SW480 (cell line): ENCODE measurements around the gene SCUBE1.

ENCODE experiments used
- DNase-seq: peaks from one replicate; pipeline ENCODE4 v3.0.0-alpha.2; 2016; ENCODE audit warnings: low spot score

The SCUBE1 gene

GRCh38 chr22:43236411-43237166 lies 106.6 kb downstream of the SCUBE1 start:
- no peak for DNase-seq

- DNase-seq = no peak
These were observed 107.4 kb downstream of the SCUBE1 start for GRCh38 chr22:43235445-43236409.

GRCh38 chr22:43234264-43234988 lies 108.7 kb downstream of the SCUBE1 start:
- no peak for DNase-seq

GRCh38 chr22:43233529-43233928 lies 109.6 kb downstream of the SCUBE1 start:
- no peak for DNase-seq

DNA sequence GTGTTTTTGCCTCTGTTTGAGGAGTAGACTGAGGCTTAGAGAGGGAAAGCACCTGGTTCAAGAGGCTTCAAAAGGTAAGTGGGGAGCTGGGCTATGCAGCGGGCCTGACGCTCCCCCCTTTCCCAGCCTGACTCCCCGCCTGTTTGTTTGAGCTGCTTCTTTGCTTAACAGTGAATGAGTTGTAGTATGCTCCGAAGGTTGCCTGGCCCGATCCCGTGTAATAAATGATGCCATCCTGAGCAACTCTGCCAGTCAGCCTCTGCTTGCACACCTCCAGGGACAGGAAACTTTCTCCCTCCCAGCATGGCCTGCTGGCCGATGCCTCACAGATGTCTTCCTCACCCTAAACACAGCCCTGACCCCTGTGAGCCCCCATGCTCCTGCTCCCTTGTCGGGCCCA lies 110.7 kb downstream of the SCUBE1 start:
- DNase-seq = no peak

DNA sequence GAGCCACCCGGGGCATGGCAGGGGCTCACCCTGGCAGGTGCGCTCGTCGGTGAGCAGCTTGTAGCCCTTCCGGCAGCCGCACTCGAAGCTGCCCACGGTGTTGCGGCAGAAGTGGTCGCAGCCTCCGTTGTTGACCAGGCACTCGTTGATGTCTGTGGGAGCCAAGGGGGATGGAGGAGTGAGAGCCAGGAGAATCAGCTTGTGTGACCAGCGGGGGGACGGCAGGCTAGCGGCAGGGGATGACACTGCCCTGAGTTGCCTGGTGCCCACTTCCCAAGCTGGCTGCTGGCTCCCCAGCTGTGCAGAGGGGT lies 111.5 kb downstream of the SCUBE1 start:
- no peak for DNase-seq

DNA sequence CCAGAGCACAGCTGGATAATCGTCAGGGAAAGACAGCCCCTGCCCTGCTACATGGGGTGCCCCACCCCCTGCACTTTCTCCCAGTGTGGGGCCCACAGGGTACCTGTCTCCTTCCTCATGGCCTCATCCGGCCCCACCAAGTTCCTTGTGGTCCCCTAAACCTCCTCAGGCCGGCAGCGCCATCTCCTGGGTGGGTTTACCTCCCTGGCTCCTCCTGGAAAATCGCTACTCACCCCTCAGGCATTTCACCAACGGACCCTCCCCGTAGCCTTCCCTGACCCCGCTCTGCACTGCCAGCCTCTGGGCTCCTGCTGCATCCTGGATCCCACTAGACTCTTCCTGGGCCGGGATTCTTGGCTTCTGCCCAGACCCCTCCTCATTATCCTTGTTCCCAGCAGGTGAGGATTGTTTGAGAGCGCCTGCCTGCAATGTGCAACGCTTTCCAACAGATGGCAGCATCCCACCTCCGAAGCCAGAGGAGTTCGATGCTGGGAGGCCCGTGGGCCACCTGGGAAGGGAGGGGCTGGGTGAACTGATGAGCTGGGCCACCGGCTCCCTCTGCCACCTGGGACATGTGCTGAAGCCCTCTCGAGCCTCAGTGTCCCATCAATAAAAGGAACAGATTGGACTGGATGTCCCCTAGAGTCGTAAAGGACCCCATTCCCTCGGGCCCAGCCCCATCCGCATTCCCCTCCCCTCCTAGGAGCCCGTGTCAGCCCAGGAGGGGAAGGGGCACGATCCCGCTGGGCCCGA lies 112.0 kb downstream of the SCUBE1 start:
- DNase-seq = peak; percentile 41

GRCh38 chr22:43230571-43230970 lies 112.6 kb downstream of the SCUBE1 start:
- DNase-seq = no peak

DNA sequence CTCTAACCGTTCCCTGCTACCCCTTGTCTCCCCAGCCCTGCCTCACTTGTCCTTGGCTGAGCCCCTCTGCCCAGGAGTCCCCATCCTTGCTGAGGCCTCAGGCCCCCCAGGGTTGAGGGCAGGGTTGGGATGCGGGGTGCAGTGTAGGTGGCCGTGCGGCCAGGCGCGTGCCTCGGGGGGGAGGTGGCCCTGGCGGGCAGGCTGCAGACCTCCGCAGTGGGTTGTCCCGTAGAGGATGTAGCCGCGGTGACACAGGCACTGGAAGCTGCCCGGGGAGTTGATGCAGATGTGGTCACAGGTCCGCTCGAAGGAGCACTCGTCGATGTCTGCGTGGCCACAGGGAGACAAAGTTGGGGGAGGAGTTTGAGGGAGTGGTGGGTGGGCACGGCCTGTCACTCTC lies 114.3 kb downstream of the SCUBE1 start:
- no peak for DNase-seq

DNA sequence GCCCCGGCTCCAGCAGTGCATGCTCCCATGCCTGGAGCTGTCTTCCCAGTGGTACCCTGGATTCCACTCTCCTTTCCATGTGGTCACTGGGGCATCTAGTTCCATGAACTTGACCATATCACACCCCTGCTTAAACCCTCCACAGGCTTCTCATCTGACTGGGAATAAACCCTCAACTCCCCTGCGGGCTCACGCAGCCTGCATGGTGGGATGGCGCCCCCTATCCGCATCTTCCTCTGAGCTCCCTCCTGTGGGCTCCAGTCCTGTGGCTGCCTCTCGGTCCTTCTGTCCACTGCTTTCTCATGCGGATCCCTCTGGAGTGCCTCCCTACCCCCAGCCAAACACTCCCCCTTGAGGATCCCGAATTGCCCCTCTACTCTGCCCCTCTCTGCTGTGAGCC lies 114.8 kb downstream of the SCUBE1 start:
- peak; percentile 26 for DNase-seq

DNA sequence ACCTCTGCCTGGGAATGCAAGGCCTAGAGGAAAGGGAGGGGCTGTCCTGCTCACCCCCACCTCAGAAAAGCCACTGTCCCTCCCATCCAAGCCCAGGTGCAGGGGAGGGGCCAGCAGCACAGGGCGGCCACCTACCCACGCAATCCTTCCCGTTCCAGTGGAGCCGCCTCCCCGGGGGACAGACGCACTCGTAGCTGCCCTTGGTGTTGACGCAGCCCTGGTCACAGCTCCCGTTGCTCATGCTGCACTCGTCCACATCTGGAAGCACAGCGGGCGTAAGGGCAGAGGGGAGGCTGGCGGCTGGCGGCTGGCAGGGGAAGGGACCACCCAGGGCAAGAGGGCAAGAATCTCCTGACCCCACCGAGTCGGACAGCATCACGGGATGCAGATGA lies 115.9 kb downstream of the SCUBE1 start:
- no peak for DNase-seq

GRCh38 chr22:43226377-43227238 lies 116.6 kb downstream of the SCUBE1 start:
- peak; percentile 49 for DNase-seq

GRCh38 chr22:43225609-43226008 lies 117.6 kb downstream of the SCUBE1 start:
- DNase-seq = no peak

DNA sequence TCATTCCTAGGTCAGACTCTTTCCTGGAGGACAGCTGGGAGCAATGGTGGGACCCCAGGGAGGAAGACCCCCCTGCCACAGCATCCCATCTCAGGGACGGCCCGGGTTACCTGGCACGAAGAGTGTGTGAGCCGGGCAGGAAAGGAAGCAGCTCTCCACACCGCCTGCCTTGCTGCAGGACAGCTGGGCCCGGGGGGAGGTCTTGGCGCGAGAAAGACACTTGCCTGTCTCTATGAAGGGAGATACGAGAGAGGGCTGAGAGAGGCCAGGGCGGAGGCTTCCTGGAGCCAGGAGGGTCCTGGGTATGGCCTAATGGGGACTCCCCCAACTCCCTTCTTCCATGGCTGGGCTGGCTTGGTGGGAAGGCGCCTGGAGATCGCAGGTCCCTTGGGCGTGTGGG lies 120.2 kb downstream of the SCUBE1 start:
- DNase-seq = no peak

- no peak for DNase-seq
These were observed 120.9 kb downstream of the SCUBE1 start for GRCh38 chr22:43222262-43222661.

- no peak for DNase-seq
These were observed 122.4 kb downstream of the SCUBE1 start for GRCh38 chr22:43220625-43221380.

DNA sequence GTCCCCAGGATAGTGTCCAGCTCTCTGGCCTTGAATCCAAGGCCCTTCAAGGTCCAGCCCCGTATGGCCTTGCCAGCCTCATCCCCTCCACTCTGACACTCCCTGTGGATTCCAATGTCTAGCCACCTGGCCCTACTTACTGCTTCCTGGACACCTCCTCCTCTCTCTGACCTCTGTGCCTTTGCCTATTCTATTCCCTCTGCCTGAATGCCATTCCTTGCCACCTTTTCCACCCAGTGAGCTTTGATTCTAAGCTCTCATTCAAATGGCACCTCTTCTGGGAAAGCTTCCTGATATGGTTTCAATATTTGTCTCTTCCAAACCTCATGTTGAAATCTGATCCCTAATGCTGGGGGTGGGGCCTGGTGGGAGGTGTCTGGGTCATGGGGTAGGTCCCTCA lies 124.4 kb downstream of the SCUBE1 start:
- no peak for DNase-seq

- no peak for DNase-seq
These were observed 125.7 kb downstream of the SCUBE1 start for GRCh38 chr22:43217285-43218030.

- no peak for DNase-seq
These were observed 126.4 kb downstream of the SCUBE1 start for GRCh38 chr22:43216738-43217137.
